GM19239 (cell line): ENCODE measurements around the gene INA.

Source experiments
- DNase-seq: peaks from one replicate; pipeline ENCODE4 v3.0.0; 2011; ENCODE audit warnings: low spot score; ENCODE audit not compliant: insufficient read length
- FAIRE-seq: peaks from 2 replicates; lab custom pipeline; 2011; peaks lifted over from hg19 to GRCh38; lab: Jason Lieb, UNC

The INA gene

DNA sequence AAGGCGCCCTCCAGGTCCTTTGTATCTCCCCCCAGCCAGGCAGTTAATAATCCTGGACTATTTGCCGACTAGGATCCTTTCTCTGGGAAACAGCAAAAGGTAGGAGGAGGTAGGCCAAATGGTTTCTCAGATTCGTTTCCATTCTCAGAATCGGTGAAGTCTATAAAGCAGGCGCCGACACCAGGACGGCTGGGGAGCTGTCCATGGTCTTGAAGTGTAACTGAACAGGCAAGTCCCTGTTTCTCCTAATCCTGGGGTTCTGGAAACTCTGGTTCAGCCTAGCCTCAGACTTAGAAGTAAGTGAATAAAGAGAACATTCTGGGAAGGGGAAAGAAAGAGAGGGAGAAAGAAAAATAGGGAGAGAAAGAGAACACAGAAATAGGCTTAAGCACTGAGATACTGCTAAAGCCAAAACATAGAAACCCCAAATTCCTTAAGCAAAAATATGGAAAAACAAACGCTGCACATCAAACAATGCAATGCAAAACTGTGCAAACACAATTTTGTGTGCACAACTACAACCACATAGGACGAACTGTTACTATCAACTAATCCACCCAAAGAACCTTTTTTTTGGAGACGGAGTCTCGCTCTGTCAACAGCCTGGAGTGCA, 11.1 kb upstream of the INA start:
- FAIRE-seq (no peak), DNase-seq (no peak)

DNA sequence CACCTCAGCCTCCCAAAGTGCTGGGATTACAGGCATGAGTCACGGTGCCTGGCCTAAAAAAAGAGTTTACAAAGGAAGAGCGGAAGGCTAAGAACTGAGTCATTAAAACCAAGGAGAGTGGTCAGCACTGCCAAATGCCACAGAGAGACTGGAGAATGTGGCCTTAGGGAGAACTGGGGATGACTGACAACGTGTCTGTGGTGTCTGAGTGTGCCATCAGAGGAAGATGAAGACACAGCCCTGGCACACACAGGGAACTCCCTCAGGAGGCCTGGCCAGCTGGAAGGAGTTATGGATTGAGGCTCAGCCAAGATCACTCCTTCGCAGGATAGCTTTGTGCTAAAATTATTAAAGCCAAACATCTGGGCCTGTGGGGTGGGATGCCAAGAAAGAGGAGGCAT, 3.9 kb upstream of the INA start:
- no peak for DNase-seq
- no peak for FAIRE-seq

DNA sequence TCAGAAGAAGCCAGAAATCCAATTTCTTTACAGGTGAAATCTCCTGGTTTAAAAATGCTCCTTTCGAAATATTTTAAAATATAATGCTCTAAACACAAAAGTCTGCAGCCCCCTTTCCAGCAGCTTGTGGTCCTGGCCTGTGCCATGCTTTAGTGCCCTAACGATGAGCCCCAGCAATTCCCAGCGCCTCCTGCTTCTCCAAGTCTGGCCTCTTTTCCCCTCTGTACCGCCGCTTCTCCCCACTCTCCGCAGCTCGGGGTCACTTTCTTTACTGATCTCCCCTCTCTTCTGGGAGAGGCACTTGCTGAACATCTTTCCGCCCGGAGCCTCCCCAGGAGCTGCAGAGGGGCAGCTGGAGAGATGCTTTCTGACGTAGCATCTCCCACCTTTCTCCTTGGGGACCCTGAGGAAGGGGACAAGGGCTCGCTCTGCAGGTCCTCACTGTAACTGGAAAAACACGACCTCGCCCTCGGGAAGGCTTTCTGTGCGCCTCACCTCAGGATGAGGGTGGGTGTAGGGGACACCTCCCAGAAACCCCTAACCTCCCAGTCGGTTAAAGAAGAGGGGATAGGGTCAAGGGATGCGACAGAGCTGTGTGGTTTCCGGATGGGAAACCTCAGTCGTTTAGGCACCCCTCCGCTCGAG, 565 bp upstream of the INA start:
- no peak for DNase-seq
- FAIRE-seq: no peak

DNA sequence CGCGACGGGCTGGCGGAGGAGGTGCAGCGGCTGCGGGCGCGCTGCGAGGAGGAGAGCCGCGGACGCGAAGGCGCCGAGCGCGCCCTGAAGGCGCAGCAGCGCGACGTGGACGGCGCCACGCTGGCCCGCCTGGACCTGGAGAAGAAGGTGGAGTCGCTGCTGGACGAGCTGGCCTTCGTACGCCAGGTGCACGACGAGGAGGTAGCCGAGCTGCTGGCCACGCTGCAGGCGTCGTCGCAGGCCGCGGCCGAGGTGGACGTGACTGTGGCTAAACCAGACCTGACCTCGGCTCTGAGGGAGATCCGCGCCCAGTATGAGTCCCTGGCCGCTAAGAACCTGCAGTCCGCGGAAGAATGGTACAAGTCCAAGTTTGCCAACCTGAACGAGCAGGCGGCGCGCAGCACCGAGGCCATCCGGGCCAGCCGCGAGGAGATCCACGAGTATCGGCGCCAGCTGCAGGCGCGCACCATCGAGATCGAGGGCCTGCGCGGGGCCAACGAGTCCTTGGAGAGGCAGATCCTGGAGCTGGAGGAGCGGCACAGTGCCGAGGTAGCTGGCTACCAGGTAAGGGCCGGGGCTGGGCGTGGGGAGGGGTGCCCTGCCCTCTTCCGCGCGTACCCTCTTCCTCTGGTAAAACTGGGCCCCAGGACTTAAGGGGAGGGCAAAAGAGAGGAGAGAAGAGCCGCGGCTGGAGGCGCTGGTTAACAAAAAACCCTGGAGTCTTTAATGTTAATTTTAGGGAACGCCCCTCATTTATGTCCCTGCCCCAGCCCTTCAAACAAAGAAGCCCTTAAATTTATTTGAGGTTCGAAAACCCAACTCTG, 987 bp downstream of the INA start:
- no peak for DNase-seq
- no peak for FAIRE-seq

DNA sequence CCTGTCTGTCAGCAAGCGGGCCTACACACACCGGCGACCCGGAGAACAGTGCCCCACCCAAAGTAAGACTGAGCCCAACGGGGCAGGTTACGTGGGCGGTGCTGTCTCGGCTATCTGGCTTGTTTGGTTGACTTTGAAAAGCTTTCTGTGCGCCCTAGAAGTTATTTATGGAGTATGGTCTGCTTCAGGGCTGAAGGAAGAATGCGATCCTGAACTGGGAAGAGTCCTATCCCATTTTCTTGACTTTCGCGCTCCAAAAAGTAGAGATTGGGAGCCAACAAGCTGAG, 1.5 kb downstream of the INA start:
- no peak for DNase-seq
- FAIRE-seq: no peak

DNA sequence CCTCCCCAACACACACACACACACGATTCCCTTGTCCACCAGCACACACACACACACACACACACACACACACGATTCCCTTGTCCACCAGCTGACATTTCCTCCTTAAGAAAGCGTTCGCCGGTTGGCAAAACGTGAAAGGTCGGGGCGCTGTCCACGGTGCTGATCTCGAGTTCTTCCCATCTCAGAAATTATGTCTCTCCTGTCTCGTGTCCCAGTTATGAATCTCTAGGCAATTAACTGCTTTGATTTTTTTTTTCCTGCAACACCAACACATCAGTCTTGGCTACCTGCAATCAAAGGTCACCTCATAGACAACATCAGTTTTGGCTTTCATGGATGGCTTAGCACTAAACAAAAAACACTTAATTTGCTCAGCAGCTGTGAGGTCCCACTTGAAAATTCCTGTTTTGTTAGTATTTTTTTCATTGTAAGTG, 1.9 kb downstream of the INA start:
- DNase-seq (no peak), FAIRE-seq (no peak)

DNA sequence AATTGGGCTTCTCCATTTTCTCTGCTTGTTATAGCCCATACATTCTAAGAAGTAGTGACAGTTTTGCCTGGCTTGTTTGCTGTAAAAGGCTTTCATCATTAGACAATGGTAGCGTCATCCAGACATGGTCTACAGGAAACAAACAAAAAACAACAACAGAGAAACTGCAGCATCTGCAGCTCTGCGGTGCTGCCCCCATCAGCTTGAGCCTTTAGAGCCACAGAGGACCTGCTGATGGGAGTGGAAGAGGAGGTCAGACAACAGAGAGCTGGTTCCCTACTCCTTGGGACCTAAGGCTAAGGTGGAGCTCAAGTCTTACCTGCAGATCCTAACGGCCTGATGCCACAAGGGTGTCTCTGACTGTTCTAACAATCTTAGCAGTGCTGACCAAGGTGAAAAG, 3.1 kb downstream of the INA start:
- FAIRE-seq (no peak), DNase-seq (no peak)

DNA sequence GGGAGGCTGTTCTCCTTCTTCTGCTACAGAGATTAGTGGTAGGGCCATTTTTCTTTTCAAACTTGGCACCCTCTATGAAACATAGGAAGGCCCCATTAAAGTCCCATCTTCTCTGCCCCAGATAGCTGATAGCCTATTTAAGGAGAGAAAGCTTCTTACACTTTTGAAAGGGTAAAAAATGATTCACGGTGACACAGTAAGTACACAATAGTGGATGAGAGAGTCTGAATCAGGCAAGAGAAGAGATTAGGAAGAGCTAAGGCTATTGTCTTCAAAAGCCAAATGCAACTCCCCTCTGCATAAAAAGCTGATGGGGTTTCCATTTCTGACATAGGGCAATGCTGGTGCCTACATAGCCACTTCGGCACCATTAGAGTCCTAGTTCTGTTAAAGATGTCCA, 3.6 kb downstream of the INA start:
- FAIRE-seq: no peak
- DNase-seq: no peak

DNA sequence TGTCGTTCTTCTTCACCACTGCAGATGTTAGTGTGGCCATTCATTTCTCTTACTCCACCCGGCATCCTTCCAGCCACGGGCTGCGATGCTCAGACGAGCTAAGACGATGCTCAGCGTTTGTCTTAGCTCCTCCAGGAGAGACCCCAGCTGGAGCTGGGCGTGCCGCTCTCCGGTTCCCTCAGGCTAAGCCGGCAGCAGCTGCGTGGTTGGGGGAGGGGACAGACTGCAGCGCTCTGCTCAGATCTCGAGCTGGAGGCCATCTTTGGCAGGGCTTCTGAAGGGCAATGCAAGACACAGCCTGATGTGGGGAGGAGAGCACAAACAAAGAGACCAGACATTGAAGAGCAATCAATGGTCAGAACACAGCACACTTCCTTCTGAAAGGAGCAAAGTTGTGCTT, 4.8 kb downstream of the INA start:
- FAIRE-seq: no peak

DNA sequence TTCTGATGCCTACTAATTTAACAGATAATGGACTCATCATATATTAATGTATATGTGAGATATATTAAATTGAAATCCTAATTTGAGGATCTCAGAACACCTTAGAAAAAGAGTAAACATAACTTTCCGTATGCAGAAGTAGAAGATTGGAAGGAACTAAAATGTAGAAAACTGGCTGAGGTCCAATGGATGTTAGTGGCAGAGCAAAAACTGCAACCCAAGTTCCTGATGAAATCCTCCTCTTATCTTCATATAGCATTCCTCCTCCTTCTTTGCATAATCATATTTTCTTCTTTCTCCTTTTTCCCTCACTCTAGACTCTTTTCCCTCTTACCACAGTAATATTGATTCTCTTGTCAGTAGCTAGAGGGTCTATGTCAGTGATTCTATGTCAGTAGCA, 6.0 kb downstream of the INA start:
- DNase-seq: no peak
- no peak for FAIRE-seq

More for the DNA sequence above, 4.8 kb downstream of the INA start:
- no peak for DNase-seq

DNA sequence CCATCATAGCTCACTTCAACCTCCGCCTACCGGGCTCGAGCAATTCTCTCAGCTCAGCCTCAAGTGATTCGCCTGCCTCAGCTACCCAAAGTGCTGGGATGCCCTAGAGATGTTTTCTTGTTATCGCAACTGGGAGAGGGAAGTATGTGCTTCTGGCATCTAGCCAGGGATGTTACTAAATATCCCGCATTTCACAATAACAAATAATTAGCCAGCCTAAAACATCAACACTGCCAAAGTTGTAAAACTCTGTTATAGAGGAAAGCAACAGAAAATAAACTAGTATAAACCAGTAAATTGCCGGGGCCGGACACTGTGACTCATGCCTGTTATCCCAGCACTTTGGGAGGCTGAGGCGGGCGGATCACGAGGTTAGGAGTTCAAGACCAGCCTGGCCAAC, 7.2 kb downstream of the INA start:
- FAIRE-seq: no peak
- no peak for DNase-seq

DNA sequence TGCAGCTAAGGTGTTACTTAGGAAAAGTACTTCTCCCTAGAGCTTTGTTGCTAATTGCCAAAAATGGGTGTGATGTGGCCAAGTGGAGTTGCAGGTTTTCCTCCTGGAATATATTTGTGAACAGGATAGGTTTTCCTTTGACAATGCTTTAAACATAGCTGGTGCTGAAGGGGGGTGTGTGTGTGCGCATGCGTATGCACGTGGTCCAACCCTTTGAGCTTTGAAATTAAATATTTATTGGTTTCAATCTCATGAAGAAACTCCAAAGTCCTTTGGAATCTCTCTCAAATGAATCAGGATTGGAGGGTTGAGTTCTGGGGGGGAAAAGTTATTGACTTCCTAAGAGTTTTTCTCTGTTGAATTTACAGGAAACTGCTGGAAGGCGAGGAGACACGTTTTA, 11.1 kb downstream of the INA start:
- no peak for FAIRE-seq
- DNase-seq: no peak

DNA sequence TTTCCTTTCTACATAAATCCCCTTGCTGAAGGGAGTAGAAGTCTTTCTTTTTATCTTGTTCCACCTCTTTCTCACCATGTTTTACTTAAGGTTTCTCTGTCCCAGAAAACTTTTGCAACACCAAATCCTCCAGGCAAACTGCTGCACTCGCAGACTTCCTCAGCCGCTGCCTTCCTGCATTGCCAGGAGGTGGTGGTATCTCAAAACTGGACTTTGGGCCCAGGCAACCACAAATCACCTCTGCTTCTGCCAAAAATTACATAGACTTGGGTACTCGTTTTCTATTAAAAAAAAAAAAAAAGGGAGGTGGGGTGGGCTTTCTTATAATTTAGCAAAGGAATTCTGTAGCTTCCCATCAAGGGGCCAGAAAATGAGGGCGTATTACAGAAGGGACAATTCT, 14.7 kb downstream of the INA start:
- FAIRE-seq (no peak), DNase-seq (no peak)

DNA sequence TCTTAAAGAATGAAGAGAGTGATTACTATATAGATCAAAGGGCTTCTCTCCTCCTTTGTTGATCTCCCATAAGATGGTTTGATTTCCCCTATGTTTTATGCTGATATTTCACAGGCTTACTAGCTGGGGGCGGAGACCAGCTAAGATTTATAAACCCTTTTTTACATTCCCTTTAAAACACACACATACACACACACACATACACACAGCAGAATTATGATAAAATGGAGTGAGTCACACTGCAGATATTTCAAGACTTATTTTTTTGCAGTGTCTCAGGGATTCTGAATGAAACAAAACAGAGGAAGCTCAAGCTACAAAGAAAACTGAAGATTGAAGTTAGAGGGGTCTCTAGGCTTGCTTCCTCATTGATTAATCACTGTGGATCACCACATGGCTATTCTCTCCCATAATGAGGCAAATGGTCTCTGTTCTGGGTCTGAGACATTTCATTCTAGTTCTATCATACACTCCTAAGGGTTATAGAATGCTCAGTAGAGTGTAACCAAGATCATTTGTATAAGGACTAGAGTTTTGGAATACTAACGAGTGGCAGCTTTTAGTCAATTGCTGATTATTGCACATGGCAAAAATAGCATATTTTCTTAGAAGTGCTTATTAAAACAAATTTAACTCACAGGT, 18.6 kb downstream of the INA start:
- FAIRE-seq (no peak), DNase-seq (no peak)

DNA sequence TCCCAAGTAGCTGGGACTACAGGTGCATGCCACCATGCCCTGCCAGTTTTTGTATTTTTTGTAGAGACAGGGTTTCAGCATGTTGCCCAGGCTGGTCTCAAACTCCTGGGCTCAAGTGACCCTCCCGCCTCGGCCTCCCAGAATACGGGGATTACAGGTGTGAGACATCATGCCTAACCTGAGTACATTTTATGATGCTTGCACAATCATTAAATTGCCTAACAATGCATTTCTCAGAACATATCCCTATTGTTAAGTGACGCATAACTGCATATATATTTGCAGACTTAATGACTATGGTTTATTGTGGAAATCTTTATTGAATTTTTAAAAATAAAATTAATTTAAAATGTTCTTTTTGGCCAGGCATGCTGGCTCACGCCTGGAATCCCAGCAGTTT, 30.7 kb downstream of the INA start:
- DNase-seq (no peak), FAIRE-seq (no peak)

DNA sequence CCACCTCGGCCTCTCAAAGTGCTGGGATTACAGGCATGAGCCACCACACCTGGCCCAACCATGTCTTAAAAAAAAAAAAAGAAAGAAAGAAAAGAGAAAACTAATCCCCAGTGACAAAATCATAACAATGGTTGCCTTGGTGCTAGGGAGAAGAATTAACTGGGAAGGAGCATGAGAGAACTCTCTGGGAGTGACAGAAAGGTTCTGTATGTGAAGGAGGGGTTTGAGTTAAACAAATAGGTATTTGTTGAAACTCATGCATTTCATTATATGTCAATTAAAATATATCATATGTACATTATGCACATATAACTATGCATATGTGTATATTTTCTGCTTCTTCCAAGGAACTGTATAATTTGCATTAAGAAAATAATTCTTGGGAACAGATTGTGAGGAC, 33.3 kb downstream of the INA start:
- FAIRE-seq (no peak), DNase-seq (no peak)

DNA sequence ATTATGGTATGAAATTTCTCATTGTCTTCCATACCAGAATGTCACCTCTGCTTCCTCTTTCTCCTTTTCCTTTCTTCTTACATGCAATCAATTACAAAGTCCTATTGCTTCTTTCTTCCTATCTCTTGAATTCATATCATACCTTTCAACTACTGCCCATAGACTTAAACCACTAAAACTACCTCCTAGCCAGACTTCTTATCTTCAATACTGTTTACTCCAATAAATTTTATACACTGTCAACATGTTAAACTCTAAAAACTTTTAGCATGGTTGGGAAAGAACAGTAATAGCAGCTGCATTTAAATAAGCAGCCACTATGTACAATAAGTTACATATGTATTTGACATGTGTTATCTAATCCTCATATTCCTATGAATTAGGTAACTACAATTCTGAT, 39.1 kb downstream of the INA start:
- DNase-seq: no peak
- FAIRE-seq: no peak

DNA sequence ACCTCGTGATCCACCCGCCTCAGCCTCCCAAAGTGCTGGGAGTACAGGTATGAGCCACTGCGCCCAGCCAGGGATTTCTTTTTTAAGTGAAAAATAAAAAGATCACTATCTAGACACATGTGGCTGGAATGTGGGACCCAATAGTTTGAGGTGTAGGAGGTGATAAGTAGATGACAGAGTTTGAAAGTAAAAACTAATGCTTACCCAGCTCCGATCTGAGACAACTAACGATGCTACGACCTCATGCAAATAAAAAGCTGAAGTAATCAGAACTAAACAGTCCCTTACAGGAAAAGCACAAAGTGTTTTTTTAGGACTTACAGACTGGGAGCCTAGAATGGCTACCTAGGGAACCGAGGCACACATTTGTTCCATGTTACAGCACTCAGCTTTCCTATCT, 51.0 kb downstream of the INA start:
- no peak for DNase-seq

DNA sequence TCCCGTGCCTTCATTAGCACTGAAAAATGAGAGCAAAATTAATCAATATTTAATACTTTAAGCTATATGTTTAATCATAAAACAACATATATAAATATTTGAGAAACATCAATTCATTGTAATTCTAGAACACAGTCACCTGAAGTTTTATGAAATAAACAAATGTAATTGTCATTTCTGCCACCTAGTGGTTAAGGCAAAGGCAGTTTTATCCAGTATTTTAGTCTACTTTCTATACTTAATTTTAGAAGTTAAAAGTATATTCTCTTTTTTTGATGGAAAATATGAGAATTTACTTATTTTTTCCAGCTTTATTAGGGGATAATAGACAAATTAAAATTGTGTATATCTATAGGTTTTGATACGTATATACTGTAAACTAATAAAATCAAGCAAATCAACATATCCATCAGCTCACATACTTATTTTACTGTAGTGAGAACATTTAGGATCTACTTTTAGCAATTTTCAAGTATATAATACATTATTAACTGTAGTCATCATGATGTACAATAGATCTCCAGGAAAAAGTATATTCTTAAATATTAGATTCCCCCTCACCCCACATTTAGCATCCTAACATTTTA, 57.1 kb downstream of the INA start:
- FAIRE-seq (no peak), DNase-seq (no peak)

More for the DNA sequence above, 51.0 kb downstream of the INA start:
- FAIRE-seq: no peak

DNA sequence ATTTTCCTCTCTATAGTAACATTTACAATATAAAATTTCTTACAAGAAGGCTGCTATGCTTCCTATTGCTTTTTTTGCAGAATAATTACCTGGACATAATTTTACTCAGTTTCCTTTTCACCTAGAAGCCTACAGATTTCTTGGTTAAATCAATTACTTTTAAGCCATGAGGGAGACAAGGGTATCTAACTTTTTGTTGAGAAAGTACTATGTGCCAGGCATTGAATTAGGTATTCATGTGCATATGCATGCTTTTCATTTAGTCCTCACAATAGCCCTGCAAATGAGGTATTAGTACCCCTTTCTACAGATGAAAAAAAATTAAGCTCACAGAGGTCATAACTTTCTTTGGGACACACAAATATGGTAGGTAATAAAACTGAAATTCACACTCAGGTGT, 57.6 kb downstream of the INA start:
- FAIRE-seq (no peak), DNase-seq (no peak)

DNA sequence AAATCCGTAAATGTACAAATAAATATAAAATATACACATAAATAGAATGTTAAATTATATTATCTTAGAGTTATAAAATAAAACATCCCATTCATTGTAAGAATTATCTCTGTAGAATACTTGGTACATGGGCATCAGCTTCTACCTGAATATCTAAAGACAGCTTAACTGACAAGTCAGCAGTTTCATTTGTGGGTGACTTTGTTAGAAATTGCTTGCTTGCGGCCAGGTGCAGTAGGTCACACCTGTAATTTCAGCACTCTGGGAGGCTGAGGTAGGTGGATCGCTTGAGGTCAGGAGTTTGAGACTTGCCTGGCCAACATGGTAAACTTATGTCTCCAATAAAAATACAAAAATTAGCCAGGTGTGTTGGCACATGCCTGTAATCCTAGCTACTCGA, 59.4 kb downstream of the INA start:
- DNase-seq: no peak
- no peak for FAIRE-seq
